HG03439 (cell line): Measurements from ENCODE around the gene LYRM4.

Experiments used
- ATAC-seq: cut with Tn5 transposase; IDR thresholded peaks from one replicate; pipeline ENCODE4 v1.9.1; 2021; ENCODE audit warnings: mild to moderate bottlenecking, moderate library complexity; ENCODE audit not compliant: unreplicated experiment

The LYRM4 gene

DNA sequence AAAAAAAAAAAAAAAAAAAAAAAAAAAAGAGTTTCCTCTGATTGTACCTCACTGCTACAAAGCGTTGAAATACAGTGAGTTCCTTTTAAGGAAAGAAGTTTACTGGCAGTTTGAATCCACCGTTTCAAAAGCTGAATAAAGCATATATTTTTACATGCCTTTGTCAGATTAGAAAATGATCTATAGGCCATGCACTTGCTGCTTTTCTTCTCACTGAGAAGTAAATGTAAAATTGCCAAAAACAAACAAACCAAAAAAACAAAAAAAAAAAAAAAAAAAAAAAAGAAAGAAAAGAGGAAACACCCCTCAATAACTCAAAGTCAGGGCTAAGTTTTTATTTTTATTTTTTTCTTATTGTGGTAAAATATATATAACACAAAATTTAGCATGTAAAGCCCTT, 81.9 kb downstream of the LYRM4 start:
- no peak for ATAC-seq

DNA sequence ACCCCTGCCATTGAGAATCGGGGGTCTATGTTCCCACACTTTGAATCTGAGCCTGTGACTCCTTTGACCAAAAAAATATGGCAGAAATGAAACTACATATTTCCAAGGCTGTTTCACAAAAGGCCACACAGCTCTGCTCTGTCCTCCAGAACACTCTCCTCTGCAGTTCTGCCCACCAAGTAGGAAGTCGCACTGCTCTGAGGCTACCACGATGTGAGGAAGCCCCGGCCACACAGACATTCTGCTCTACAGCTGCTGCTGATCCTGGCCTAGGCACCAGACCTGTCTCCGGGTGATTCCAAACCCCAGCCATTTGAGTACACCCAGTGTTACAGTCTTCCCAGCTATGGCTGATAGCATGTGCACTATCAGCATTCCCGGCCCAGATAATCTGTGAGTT, 85.1 kb downstream of the LYRM4 start:
- ATAC-seq, result no peak

DNA sequence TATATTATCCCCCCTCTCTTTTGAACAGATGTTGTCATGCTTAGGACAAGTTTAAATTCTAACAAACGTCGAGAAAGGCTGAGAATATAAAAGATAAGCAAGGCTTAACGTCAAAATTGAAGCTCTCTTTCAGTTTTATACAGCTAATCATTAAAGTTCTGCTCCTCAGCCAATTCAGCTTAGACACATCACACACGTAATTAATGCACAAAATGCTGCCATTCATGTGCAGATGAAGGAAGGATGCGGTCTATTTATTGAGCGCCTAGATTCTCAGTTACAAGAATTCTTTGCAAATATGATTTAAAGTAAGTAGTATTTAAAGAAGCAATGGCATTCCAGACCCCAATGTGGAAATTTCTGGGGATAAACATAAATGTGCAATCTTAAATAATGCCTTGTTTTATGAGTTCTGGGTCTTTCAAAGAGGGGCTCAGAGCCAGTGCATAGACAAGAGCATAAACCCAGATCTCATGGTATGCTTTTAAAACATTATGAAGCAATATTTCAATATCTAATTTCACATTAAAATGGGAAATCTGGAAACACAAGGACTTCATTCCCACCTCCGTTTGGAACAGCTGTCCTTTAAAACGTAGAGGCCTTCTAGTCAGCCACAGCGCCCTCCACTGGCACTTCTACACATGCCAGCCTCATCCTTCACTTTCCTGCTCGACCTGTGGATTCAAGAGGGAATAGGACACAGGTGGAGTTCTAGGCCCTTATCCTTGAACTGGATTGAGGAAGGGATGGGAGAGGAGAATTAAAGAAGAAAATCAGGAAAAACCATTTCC, 85.8 kb downstream of the LYRM4 start:
- ATAC-seq, result no peak

GRCh38 chr6:5174244-5174643, 86.5 kb downstream of the LYRM4 start:
- ATAC-seq, result peak; percentile 80

GRCh38 chr6:5173810-5174209, 86.9 kb downstream of the LYRM4 start:
- peak; percentile 14 for ATAC-seq

GRCh38 chr6:5172897-5173474, 87.8 kb downstream of the LYRM4 start:
- ATAC-seq, result no peak

DNA sequence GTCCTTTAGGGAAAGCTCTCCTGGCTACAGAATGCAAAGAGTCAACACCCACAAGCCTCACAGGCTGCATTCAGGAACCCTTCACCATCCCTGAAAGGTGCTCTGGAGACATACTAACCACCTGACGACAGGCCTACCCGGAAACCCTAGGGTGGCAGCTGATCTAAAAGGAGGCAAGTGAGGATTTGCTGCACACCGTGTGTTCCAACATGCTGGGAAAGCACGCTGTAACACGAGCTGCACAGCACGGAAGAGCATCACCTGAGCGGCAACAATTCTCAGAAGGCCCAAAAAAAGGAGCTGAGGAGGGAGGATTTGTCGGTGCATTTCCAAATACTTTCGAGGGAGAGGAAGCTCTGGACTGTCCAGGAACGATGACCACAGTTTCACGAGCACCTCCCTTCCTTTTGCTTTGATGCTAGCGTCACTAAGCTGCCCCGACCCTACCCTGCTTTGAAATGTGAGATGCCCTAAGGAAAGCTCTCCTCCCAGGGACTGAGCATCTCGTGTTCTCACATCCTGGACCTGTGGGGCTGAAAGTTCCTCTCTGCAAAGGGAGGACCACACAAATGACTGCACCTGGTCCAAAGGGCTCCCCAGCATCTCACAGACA, 88.6 kb downstream of the LYRM4 start:
- no peak for ATAC-seq

DNA sequence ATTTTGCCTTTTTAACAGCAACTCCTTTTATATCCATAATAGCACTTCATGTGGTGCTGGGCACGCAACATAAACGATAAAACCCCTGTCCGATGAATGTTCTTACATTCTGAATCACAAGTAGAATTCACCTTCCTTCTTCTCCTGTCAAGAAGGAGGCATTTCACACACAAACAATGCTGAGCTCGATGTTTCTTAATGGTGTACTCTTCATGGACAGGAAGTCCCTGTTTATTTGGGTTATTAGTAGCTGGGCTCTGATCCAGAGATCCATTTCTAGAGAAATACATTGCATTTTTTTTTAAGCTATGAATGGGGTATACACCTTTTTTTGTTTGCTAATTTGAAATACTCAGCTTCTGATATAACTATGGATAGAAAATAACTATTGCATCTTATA, 93.2 kb downstream of the LYRM4 start:
- no peak for ATAC-seq

GRCh38 chr6:5164092-5164491, 96.7 kb downstream of the LYRM4 start:
- no peak for ATAC-seq

DNA sequence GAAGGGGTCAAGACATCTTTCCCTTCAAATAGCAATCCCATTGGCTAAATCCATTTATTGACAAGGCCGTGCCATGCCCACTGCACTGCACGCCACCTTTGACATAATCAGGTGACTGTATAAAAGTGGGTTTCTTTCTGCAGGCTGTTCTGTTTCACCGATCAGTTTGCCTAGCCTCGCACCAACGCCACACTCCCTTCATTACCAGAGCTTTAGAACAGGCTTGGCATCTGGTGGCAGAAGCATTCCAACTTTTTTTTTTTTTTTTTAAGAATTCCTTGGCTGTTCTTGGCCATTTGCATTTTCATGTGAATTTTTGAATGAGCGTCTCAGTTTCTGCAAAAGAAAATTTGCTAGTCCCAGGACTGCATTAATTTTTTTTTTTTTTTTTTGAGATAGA, 97.5 kb downstream of the LYRM4 start:
- ATAC-seq, result no peak

GRCh38 chr6:5162355-5162754, 98.4 kb downstream of the LYRM4 start:
- no peak for ATAC-seq

GRCh38 chr6:5160206-5160605, 100.5 kb downstream of the LYRM4 start:
- ATAC-seq, result no peak

GRCh38 chr6:5159162-5159561, 101.6 kb downstream of the LYRM4 start:
- no peak for ATAC-seq

- no peak for ATAC-seq
Observed at GRCh38 chr6:5158180-5158579, 102.6 kb downstream of the LYRM4 start.

DNA sequence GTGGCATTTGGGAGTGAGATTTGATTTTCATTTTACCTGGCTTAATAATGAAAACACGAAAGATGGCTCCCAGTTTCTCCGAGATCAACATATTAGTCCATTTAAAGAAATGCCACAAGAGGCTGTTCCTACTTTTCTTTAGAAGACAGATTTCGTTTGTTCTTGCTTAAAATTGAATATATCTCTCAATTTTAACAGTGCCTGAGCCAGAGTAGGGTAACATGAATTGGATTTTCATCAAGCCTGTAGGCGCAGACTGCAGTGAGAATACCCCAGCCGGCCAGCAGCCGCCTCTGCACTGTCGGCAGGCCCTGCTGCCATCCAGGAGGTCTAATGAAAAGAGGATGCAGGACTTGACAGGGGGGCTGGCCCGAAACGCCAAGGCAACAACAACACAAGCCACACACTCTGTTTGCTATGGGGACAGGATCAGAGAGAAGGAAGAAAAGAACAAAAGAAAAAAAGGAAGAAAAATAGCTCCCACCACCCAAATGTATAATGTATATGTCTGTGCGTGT, 103.1 kb downstream of the LYRM4 start:
- ATAC-seq, result no peak

- no peak for ATAC-seq
Observed at GRCh38 chr6:5156627-5157026, 104.1 kb downstream of the LYRM4 start.

DNA sequence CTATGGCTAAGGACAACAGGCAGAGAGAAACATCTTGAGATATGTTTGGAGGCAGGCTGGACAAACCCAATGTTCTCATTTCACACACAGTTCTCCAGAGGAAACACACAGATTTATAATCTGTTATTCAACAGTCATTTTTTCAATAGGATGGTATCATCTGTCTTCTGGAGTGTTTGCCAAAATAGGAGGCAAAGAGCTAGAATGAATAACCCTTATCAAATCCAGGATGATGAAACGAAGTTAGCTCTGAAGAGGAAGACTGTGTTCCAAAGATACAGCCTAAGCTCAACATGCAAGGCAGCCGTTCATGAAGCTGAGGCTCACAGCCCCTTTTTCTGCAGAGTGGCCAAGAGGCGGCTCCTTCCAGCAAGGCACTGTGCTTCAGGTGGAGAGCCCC, 104.8 kb downstream of the LYRM4 start:
- ATAC-seq, result no peak

DNA sequence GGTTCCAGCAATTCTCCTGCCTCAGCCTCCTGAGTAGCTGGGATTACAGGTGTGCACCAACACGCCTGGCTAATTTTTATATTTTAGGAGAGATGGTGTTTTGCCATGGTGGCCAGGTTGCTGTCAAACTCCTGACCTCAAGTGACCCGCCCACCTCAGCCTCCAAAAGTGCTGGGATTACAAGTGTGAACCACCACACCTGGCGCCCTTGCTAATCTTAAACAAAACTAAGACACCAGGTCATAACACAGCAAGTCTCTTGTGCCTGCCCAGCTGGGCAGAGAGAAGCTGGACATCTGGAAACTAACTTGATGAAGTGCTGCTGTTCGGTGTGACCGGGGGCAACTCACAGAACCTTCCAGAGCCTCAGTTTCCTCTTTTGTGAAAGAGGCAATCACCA, 107.6 kb downstream of the LYRM4 start:
- ATAC-seq, result no peak

GRCh38 chr6:5152460-5152859, 108.3 kb downstream of the LYRM4 start:
- no peak for ATAC-seq

GRCh38 chr6:5151955-5152401, 108.8 kb downstream of the LYRM4 start:
- no peak for ATAC-seq

- ATAC-seq, result no peak
Observed at GRCh38 chr6:5151360-5151954, 109.3 kb downstream of the LYRM4 start.
